ENCODE data around the gene WFS1.

WFS1 gene

DNA sequence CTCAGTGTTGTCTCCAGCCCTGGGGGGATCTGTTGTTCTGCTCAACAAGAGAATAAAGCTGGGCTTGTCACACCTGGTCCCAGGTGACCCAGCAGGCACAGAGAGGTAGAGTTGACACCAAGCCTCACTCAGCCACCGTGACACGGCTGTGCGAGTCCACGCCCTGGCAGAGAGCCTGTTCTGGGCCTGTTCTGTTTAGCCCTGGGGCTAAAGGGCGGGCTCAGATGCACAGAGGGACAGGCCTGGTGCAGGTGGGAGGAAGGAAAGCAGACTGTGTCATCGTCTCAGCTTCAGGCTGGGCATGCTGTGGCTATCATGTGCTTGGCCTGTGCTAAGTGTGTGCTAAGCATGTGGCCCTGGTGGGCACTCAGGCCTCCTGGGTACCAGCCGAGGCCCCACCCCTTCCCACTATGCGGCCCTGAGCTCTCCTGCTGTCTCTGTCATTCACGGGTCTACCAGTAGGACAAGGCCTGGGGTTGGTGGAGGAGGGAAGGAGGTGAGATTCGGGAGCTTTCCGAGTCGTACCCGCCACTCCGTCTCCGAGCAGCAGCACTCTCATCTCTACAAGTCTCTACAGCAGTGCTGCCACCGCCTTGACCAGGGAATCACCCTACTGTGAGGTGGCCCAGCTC, 10.8 kb downstream of the WFS1 start:
- DNase-seq (ENCODE audit: low read depth) = no peak

DNA sequence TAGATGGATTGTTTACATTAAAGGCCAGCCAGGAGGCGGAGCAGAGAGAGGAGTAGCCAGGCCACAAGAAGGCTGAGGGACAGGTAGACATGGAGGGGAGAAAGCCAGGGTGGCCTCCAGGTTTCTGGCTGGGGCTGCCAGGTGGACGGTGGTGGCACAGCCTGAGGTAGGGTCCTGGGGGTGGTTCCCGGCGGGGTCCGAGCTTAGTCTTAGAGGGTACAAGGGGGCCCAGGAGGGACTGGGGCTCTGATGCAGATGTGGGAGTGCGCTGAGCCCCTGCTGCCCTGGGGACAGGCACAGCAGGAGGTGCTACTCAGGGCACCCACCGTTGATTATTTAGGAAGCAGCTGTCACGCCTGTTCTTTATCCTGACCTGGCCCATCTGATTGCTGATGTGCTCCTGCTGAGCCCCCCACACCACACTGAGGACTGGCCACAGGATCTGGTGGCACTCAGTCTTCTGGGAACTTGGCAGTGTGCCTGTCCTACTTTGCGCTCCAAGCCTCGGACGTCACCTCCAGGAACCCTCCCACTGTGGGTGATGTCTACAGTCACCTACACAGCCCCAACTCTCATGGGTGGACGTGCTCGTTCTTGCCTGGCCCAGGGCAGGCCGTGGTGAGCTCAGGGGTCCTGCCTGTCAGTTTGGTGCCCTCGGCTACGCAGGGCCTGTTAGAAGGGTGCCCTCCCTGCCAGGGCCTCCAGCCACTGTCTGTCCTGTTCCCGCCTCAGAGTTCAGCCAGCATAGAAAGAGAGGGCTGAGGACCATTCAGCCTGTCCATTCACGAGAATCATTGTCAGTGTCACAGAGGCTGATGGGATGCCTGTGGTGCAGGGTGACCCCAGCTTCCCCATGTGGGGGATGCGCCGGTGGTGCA, 12.0 kb downstream of the WFS1 start:
- DNase-seq (ENCODE audit: low read depth) = no peak

DNA sequence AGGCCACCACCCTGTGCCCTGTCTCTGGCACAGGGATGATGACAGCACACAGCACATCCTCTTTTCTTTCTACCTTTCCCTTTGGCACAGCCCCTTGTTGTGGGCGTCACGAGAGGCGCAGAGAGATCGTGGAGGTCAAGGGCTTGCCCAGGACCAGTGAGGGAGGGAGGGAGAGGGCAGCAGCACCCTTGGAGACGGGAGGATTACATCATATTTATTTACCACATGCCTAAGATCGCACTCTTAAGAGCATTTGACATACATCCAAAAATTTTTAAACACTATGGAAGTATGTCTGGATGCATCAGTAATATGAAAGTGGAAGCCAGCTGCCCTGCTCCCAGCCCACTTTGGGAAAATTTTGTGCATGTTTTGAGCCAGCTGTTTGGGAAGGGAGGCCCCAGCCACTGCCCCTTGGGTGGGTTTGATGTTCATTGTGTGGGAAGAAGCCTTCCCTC, 12.7 kb downstream of the WFS1 start:
- DNase-seq (ENCODE audit: low read depth) = no peak

DNA sequence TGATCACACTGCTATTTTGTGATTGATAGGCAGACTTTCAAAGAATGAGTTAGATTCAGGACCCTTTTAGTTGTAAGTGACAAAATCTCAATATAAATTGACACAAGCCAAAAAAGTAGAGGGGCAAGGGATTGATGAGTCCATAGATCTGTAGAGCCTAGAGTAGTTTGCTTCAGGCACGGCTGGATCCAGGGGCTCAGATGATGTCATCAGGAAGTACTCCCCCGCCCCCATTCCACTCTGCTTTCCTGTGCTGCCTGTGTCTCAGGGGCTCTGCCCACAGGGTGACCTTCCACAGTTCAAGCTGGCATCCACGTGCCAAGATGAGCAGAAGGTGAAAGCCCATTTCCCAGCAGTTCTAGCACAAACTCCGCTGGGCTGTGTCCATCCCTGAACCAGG, 13.6 kb downstream of the WFS1 start:
- no peak for DNase-seq (ENCODE audit: low read depth)

DNA sequence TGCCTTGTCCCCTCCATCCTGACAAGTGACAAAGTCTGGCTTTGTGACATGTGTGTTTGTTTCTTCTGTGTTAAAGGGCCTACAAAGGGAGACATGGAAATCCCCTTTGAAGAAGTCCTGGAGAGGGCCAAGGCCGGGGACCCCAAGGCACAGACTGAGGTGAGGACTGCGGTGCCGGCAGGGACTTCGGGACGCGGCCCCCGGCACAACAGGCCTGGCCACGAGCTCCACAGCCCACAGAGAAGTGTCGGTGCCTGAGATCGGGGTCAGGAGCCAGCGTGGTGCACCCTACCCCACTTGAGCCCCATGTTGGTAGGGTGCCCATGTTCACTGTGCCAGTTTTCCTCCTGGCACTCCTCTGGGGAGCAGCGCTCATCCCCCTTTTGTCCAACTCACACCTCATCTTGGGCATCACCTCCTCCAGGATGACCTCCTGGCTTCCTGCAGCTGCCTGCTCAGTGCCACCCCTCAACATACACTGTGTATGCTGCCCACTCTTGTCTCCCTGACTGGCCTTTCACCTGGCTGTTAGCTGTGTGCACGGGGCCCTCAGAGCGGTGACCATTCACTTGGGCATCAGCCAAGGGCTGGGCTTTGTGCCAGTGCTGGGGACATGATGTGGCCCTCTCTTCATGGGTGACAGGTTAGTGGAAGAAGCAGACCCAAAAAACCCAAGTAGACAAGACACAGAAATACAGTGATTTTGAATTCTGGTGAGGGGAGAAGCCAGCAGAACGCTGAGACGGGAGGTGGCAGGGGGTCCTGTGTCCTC, 17.6 kb downstream of the WFS1 start:
- DNase-seq (ENCODE audit: low read depth) = no peak

DNA sequence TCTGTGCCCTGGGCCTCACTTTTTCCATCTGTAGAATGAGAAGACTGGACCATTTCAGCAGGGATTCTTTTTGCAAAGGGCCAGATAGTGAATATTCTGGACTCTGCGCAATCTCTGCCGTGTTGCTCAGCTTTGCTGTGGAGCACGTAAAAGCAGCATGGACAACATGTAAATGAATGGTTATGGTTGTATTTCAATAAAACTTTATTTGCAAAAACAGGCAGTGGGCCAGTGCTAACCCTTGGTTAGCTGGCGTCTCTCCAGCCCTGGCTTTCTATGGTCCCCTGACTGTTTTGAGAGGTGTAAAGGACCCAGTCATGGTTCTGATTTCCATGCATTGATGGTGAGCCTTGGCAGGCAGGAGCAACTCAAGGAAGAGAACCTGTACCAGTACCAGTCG, 18.7 kb downstream of the WFS1 start:
- DNase-seq (ENCODE audit: low read depth) = no peak

DNA sequence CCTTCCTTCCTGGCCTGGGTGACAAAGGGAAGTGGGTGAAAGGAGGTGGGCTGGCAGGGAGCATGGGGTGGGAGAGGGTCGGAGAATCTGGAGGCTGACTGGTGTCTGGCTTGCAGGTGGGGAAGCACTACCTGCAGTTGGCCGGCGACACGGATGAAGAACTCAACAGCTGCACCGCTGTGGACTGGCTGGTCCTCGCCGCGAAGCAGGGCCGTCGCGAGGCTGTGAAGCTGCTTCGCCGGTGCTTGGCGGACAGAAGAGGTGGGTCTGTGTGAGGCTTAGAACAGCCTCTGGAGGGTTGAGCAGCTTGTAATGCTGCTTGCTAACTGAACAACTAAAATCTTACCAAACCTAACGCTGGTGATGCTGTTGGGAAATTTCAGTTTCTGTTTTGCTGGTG, 19.2 kb downstream of the WFS1 start:
- DNase-seq (ENCODE audit: low read depth) = no peak

DNA sequence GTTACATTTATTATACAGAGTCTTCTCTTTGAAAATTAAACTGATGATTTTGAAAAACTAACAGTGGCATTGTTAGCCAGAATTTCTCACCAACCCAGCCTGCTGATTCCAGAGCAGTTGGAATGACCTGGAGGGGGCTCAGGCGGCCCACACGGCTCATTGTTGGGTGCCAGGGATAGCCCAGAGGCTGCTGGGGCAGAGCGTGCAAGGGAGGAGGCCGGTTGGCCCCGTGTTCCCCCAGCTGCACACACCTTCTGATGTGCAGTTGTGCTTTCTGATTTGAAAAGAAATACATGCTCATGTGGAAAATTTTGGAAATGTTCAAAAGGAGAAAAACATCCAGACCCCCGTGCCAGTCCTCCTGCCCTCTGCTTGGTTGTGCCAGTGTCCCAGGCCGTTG, 20.6 kb downstream of the WFS1 start:
- no peak for DNase-seq (ENCODE audit: low read depth)

DNA sequence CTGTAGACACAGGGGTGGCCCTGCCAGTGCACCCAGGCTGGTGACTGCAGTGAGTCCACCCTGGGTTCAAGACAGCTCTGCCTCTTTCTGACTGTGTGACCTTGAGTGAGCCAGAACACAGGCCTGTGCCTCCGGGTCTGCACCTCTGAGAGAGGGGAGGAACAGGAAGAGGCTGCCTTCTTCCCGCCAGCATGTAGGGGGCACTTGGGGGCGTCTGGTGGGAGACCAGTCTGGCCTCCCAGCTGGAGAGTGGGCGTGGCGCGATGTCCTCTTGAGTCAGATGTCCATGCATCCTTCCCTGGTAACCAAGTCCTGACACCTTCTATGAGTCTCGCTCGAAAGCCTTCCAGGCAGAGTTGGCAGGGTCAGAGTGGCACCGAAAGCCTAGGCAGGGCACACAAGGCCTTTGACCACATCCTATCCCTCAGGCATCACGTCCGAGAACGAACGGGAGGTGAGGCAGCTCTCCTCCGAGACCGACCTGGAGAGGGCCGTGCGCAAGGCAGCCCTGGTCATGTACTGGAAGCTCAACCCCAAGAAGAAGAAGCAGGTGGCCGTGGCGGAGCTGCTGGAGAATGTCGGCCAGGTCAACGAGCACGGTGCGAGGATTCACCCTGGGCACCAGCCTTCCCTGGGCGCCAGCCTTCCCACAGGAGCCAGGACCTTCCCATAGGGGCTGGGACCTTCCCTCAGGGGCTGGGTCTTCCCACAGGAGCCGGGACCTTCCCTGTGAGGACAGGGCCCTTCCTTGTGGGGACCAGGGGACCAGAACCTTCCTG, 21.3 kb downstream of the WFS1 start:
- no peak for DNase-seq (ENCODE audit: low read depth)

DNA sequence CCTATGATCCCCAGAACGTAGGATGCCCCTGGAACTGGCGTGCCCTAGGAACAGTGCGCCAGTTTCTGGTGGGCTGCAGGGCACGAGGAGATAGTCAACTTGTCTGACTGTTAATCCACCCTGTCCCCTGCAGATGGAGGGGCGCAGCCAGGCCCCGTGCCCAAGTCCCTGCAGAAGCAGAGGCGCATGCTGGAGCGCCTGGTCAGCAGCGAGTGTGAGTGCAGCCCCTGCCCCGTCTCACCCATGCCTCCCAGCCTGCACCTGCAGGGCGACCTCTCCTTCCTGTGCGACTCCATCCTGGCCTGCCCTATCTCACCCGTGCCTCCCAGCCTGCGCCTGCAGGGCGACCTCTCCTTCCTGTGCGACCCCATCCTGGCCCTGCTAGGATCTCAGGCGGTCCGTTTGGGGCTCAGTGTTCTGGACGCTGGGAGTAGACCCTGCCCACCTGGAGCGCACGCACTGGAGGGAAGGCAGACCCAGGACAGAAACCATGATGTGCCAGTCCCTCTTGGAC, 22.2 kb downstream of the WFS1 start:
- no peak for DNase-seq (ENCODE audit: low read depth)

DNA sequence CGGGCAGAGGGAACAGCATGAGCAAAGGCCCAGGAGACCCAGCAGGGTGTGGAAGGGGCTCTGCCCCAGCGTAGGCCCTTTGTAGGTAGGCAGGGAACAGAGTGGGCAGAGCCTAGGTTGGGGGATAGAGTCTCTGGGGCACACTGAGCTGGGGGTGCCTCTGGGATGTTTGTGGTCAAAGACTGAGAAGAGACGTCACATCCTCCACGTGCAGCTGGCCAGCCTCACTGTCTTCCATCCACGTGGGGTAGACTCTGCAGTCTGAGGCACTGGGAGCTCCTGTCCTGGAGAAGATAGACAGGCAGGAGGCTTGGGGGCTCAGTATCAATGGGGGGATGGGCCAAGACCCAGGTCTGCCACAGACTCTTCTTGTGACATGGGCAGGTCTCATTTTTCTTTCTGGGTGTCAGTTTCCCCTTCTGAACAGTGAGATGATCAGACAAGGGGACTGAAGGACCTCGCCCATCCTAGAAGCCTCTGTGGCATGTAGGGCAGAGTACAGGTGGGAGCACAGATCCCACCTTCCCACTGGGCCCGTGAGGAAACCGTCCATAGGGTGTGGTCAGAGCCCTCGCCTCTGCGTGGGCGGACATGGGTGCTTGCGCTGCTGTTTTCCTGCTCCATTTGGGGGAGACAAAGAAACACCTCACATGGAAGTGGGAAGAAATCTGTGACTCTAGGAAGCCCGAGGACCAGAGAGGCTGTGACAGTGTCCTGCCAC, 22.9 kb downstream of the WFS1 start:
- DNase-seq (ENCODE audit: low read depth) = no peak

DNA sequence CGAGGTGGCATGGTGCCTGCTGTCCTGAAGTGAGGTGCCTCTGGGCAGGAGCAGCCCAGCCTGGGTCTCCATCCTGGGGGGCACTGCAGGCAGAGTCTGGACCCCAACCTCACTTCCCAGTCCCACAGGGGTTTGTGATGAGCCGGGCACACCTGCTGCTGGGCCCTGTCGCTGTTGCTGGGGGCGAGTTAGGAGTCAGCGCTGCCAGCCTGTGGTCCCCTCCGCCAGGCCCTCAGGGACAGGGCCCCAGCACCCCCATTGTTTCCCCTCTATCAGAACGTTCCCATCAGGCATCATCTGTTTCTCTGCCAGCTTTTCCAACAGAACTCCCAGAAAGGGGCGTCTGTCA, 23.4 kb downstream of the WFS1 start:
- no peak for DNase-seq (ENCODE audit: low read depth)

DNA sequence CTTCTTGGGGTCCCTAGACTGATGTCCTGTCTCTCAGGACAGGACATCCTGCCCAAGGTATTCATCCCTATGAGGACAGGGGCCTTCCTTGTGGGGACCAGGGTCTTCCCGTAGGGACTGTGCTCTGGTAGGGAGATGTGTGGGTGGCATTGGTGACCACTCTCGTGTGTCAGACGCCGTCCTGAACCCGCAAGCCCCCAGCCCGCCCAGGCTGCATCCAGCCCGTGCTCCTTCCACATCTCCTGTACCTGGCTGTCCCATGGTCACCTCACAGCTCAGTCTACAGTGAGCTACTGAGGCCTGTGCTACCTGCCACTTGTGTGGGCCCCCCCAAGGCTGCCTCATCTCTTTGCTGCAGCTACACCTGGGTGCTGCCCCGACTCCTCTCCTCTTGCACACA, 24.0 kb downstream of the WFS1 start:
- no peak for DNase-seq (ENCODE audit: low read depth)

DNA sequence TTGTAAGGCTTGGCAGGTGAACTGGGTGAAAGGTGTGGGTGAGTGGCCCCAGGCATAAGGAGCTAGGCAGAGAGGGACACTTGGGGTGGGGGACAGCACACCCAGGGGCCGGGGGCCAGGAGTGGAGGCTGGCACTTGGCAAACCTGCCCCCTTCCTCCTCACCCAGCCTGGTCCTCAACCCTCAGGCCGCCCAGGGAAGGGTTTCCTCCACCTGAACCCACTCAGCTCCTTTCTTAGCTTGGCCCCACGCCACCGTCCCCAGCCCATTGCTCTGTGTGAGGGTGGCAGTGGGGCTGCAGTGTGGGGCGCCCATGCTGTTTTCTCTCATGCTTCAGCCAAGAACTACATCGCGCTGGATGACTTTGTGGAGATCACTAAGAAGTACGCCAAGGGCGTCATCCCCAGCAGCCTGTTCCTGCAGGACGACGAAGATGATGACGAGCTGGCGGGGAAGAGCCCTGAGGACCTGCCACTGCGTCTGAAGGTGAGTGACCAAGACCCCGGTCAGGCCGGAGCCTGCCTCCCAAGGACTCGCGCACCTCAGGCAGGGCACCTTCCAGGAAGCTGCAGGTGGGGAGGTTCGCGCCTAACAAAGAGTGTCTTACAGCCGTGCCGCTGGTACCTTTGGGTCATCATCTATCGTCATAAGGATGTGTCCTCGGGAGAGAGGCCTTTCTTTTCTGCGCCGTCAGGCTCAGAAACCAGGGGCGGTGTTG, 25.2 kb downstream of the WFS1 start:
- DNase-seq (ENCODE audit: low read depth) = no peak

DNA sequence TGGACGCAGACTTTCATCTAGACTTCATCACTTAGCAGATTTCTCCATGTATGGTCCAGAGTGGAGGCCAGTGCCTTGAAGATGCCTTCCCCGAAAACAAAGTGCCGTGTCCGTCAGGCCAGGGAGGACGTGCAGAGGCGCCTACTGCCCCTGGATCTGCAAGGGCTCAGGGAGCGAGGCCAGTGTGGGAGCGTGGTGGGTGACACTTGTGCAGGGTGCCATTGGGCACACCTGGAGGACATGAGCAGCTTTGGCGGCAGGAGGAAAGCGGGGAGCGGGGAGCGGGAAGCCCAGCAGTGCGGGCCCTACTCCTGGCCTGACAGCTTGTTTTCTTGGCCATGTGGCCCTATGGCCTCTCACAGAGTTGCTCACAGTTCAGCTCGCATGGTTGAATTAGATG, 25.8 kb downstream of the WFS1 start:
- no peak for DNase-seq (ENCODE audit: low read depth)

DNA sequence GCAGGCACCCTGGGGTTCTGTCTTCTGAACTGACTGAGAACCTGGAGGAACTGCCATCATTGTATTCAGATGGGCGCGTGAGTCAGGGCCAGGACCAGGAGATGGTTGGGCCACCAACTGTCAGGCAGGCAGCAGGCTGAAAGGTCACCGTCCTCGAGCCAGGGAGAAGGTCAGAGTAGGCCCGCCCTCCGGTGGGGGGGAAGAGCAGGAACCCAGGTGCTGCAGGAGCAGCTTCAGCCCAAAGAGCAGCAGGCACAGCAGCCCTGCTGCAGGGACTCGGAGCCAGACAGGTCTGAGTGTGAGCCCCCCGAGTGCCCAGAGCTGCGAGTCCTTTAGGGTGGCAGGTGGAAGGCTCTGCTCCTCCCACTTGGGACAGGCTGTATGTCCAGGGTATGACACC, 26.4 kb downstream of the WFS1 start:
- no peak for DNase-seq (ENCODE audit: low read depth)

DNA sequence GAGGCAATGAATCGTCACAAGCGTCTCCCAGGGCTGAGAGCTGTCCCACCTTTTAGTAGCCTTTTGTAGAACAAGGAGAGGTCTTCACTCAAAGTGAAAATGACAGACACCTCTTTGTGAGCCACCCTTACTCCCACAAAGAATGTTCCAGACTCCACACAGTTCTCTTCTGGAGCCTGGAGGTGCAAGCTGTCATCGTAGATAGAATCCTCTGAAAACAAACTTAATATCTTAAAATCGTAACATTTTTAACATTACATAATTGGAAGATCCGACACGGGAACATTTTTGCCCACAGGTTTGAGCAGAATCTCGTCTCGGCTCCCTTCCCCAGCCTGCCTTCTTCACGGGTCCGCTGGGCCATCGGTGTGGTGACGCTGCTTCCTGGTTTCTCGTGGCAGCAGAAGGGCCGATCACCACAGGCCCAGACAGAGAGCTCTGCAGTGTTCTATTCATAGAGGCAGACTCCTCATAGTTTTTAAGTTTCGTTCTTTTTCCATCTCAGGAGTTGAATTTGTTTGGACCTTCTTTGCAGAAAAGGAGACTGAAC, 27.7 kb downstream of the WFS1 start:
- no peak for DNase-seq (ENCODE audit: low read depth)

DNA sequence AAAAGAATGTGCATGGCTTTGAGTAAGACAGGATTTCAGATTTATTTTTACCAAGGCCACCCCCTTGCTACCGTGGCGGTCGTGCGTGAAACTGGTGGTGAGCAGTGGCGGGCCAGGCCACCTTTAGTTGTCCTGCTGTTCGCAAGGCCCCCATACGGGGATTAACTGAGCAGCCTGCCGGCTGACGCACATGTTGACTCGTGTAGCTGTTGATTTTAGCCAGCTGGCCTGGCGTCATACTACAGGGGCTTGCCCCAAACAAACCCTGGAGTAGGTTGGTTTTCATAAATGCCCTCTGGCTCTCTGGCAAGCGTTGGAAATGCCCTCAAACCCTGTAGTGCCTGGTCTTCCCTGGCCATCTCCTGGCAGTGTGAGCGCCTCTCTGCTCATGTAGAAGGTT, 28.4 kb downstream of the WFS1 start:
- no peak for DNase-seq (ENCODE audit: low read depth)

DNA sequence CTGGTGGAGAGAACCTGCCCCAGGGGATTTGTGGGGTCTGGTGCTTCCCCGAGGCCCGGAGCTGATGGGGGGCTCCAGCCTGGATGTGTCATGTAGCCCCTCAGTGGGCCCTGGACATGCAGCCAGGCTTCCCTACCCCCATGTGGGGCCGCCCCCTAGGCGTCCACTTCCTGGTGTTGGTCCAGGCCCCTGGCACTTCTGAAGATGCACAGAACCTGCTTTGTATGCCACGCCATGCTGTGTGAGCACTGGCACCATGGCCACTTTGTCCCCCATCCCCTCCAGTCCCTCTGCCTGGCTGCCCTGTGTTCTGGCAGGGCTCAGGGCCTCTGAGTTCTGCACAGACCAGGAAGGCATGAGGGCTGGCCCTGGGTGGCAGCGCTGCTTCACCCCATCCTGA, 29.2 kb downstream of the WFS1 start:
- no peak for DNase-seq (ENCODE audit: low read depth)

DNA sequence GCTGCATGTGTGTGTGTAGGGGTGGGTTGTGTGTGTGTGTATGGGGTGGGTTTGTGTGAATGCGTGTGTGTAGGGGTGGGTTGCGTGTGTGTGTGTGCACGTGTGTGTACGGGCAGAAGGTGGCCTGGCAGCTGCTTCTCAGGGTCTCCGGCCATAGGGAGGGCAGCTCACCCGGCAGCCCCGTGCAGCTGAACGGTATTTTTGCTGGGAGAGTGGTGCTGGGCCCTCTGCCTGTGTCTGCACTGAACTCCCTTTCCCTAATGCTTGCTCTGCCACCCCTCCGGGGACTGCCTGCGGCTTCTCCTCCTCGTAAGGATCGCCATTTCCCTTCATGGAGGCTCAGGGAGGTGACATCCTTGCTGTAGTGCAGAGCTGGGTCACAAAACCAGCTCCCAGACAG, 30.2 kb downstream of the WFS1 start:
- no peak for DNase-seq (ENCODE audit: low read depth)
